Activated CD4-positive, alpha-beta T cell treated with anti-CD3 and anti-CD28 coated beads, Interleukin-2, amount 10 ng/mL, durations not matched to agents 7 days and 5 days (primary cell): ENCODE results near the gene GALNT14. TPM values are rescaled to one million over a fixed set of nuclear protein-coding genes. Genes with fewer than 3 reads are reported as not detected.

Source experiments
- CTCF ChIA-PET: fragments of 350-600 bp; sonication (Branson Sonifier 250); formaldehyde crosslinking; loops from one replicate; lab custom pipeline; 2021; ENCODE audit warnings: antibody characterized with exemption; lab: Charles Lee
- POLR2A ChIA-PET: fragments of 350-600 bp; sonication (Branson Sonifier 250); formaldehyde crosslinking; loops from one replicate; lab custom pipeline; 2021; ENCODE audit warnings: antibody characterized with exemption; lab: Charles Lee
- DNase-seq: peaks from one replicate; pipeline ENCODE4 v3.0.0-alpha.2; 2020
- H3K27ac Mint-ChIP-seq: one replicate; pipeline ENCODE4 v1.8.0; 2021; ENCODE audit warnings: mild to moderate bottlenecking, moderate library complexity, mixed read lengths
- H3K27me3 Mint-ChIP-seq: one replicate; pipeline ENCODE4 v1.8.0; 2021; ENCODE audit warnings: mixed read lengths
- H3K36me3 Mint-ChIP-seq: one replicate; pipeline ENCODE4 v1.8.0; 2021; ENCODE audit warnings: low read depth, mixed read lengths
- H3K4me1 Mint-ChIP-seq: one replicate; pipeline ENCODE4 v1.8.0; 2021; ENCODE audit warnings: mixed read lengths
- H3K4me3 Mint-ChIP-seq: one replicate; pipeline ENCODE4 v1.8.0; 2021; ENCODE audit warnings: mild to moderate bottlenecking, moderate library complexity, mixed read lengths
- H3K9me3 Mint-ChIP-seq: one replicate; pipeline ENCODE4 v1.8.0; 2021; ENCODE audit warnings: mixed read lengths
- total RNA-seq, 2 experiments: library from RNA; stranded (reverse); gene quantifications; one replicate each; pipeline ENCODE4 v1.2.3, GENCODE V29; 2021

Gene GALNT14
- total RNA-seq, 2 experiments from 2014 or later = not detected

DNA sequence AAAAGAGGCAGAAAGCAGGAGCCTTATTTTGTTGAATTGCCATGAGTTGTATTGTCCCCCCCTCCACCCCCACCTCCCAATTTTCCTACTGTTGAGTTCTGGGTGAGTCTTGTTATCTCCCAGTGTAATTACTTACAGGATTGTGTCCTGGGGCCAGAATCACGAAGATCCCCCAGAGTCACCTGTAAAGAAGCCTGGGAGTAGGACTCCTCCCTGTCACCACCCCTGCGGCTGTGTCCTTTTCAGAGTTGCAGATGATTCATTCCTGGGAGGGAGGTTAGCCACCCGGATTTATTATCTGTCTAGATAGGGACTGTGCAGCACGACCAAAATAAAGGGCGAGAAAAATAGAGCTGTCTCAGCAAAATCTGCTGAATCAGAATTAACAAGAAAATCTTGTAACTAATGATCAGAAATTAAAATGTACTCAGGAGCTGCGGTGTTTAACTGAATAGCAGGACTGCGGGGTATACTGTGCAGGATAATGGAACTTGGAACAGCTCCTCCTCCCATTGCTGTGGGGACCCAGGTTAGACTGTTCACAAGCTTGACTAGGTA lies 249.3 kb downstream of the GALNT14 start:
- ChIA-PET POLR2A (no interaction called here), CTCF (no interaction called here)
- Mint-ChIP-seq H3K9me3 (no peaks in the 10 kb centered on the region), H3K27me3 (peaks cover 15% of the 10 kb centered on the region), H3K4me1 (no peaks in the 10 kb centered on the region), H3K4me3 (no peak overlapping the region), H3K36me3 (no peaks in the 10 kb centered on the region), H3K27ac (no peak overlapping the region)
- DNase-seq = no peak

DNA sequence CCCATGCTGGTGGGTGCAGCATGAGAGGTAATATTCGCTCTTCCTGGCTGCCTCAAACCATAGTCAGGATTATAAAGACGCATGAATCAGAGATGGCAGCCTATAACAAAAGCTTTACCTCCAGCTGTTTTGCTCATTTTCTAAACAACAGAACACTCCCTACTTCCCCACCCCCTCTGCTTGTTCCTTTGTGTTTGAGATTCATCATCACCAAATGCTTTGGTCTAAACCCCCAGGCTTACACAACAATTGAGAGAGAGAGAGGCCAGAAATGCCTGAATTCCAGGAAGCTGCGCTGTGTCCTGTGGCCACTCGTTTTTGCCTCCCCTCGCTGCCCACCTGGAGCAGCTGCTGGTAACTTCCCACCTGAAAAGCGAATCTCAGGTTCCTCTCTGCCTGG lies 252.2 kb downstream of the GALNT14 start:
- Mint-ChIP-seq H3K4me1 (no peaks in the 10 kb centered on the region), H3K27ac (no peak overlapping the region), H3K9me3 (no peaks in the 10 kb centered on the region), H3K36me3 (no peaks in the 10 kb centered on the region), H3K4me3 (no peak overlapping the region), H3K27me3 (no peaks in the 10 kb centered on the region)
- DNase-seq = no peak
- POLR2A ChIA-PET = no interaction called here
- CTCF ChIA-PET = no interaction called here

DNA sequence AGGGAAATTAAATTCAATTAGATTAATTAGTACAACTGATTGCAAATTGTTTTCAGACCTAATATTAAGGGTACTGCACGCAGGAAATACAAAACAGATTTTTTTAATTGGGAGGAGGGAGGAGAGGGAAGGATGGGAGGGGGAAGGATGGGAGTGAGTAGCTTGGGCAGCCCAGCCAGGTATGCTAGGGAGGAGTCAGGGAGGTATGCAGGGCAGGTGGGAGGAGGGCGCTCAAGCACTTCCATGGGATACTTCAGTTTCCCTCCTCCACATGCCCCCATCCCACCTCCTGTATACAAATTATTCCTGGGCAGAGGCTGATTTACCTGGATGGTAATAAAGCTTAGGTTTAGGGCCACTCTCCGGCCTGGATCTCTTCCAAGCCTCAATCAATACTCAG lies 254.4 kb downstream of the GALNT14 start:
- Mint-ChIP-seq H3K9me3 (no peaks in the 10 kb centered on the region), H3K4me1 (no peaks in the 10 kb centered on the region), H3K4me3 (no peak overlapping the region), H3K27ac (no peak overlapping the region), H3K36me3 (no peaks in the 10 kb centered on the region), H3K27me3 (no peaks in the 10 kb centered on the region)
- ChIA-PET POLR2A (no interaction called here), CTCF (no interaction called here)
- no peak for DNase-seq

DNA sequence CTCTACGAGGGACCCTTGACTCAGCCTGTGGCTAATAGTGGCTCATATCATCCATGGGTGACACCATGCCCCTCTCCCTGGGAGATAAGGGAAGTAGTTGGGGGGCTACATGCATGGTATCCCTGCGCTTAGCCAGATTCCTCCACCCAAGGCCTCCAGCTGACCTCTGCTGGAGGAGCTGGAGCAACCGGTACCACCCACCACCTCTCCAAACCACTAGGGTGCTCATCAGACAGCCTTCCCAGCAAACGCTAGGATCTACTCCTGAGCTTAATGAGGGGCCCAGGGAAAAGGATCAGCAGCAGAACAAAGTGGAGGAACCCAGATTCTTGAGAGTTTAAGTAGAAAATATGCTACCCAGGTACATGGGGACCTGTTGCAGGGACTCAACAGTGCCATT lies 255.1 kb downstream of the GALNT14 start:
- no peaks in the 10 kb centered on the region for H3K4me1 Mint-ChIP-seq
- H3K27me3 Mint-ChIP-seq = no peaks in the 10 kb centered on the region
- ChIA-PET POLR2A (no interaction called here), CTCF (no interaction called here)
- no peaks in the 10 kb centered on the region for H3K9me3 Mint-ChIP-seq
- no peak for DNase-seq
- H3K27ac Mint-ChIP-seq = no peak overlapping the region
- H3K4me3 Mint-ChIP-seq = no peak overlapping the region
- no peaks in the 10 kb centered on the region for H3K36me3 Mint-ChIP-seq

DNA sequence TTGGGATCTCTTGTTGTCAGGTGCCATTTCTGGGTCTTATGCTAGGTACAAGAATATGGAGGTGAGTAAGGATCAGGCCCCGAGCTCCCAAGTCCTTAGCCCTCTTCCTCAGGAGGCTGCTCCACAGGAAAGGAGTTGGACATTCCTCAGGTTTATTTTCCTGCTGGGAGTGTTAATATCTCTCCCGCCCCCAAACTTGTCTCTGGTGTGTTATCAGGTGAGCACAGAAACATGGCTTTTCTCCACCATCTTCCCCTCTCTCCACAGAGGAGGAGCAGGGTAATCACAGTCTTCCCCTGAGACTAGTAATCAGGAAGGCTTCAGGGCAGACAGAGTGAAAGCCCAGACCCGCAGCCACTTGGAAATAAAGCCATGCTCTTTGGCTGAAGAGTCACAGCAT lies 257.7 kb downstream of the GALNT14 start:
- no peaks in the 10 kb centered on the region for H3K9me3 Mint-ChIP-seq
- CTCF ChIA-PET = no interaction called here

DNA sequence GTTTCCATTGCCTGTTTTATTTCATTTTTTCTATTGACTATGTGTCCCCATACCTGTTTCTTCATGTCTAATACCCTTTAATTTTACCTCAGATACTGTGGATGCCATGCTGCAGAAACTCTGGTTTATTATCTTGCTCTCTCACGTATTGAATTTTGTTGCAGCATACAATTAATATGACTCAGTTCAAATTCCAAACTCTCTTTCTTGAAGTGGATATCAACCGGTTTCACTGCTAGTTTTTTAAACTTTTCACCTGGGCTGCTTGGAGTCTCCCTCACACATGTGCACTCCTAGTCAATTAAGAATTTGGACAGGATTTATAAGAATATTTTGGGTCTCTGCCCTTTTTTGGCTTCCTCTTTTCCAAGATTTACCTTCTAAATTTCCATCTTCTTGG lies 260.4 kb downstream of the GALNT14 start:
- Mint-ChIP-seq H3K36me3 (no peaks in the 10 kb centered on the region), H3K4me1 (no peaks in the 10 kb centered on the region), H3K27ac (no peak overlapping the region), H3K27me3 (peaks cover 25% of the 10 kb centered on the region), H3K4me3 (no peak overlapping the region), H3K9me3 (no peaks in the 10 kb centered on the region)
- ChIA-PET POLR2A (no interaction called here), CTCF (interaction anchor here (1.1 kb wide), 1 partner anchor 23 kb away, joined by 3 read pairs; no protein-coding TSS in a partner anchor)
- DNase-seq = no peak

More for the DNA sequence above, 257.7 kb downstream of the GALNT14 start:
- POLR2A ChIA-PET = no interaction called here
- Mint-ChIP-seq H3K4me3 (no peak overlapping the region), H3K27me3 (peaks cover 14% of the 10 kb centered on the region), H3K4me1 (no peaks in the 10 kb centered on the region), H3K27ac (no peak overlapping the region), H3K36me3 (no peaks in the 10 kb centered on the region)
- no peak for DNase-seq

DNA sequence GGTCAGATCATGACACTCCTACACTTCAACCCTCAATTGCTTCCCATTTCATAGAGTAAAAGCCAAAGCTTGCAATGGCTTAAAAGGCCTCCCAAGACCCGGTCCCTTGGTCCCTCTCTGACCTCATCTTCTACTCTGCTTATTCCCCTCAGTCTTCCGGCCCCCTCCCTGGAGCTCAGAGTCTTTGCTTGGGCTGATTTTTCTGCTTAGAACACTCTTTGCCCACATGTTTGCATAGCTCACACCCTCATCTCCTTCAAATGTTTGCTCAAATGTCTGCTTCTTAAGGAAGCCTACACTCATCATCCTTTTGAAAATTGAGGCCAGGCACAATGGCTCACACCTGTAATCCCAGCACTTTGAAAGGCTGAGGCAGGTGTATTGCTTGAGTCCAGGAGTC lies 265.4 kb downstream of the GALNT14 start:
- POLR2A ChIA-PET = no interaction called here
- no peaks in the 10 kb centered on the region for H3K36me3 Mint-ChIP-seq

DNA sequence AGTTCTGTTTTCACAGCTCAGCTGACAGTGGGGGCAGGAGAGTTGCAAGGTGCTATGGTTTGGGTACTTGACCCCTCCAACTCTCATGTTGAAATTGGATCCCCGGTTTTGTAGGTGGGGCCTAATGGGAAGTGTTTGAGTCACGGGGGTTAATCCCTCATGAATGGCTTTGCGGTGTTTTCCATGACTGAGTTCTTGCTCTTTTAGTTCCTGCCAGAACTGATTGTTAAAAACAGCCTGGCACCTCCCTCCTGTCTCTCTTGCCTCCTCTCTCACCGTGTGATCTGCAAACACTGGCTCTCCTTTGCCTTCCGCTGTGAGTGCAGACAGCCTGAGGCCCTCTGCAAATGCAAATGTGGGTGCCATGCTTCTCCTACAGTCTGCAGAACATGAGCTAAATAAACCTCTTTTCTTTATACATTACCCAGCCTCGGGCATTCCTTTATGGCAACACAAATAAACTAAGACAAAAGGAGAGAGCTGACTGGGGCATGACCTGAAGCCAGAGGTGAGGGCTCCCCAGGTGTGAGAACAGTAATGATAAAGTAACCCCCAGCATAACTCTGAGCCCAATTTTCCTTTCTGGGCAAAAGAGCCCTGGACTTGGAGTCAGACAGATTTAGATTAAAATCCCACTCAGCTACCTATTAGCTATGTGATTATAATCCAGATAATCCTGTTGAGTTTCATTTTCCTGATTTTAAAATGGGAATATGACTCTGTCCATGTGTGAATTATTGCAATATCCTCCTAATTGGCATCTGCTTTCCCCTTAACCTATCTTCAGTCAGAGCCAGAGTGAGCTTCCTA lies 266.1 kb downstream of the GALNT14 start:
- POLR2A ChIA-PET = no interaction called here

More for the DNA sequence above, 265.4 kb downstream of the GALNT14 start:
- no peak overlapping the region for H3K27ac Mint-ChIP-seq
- CTCF ChIA-PET = no interaction called here
- no peaks in the 10 kb centered on the region for H3K9me3 Mint-ChIP-seq
- DNase-seq = no peak
- peaks cover 27% of the 10 kb centered on the region for H3K27me3 Mint-ChIP-seq
- no peaks in the 10 kb centered on the region for H3K4me1 Mint-ChIP-seq
- no peak overlapping the region for H3K4me3 Mint-ChIP-seq

DNA sequence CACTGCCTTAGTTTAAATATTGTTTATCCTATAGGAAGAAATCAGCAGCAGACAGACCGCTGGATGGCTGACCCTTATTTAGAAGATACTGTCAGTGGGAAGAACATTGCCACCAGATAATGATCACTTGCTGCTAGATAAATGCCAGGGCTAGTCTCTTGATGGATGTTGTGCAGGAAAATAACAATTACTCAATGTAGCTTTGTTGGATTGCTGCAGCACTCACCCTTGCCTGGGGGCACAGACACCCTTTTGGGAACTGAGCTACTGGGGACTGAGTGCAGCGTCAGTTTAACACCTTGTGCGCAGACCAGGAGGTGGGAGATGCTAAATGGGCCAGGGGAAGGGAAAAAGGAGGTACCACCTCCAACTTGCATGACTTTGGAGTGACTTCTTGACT lies 266.8 kb downstream of the GALNT14 start:
- no peak overlapping the region for H3K27ac Mint-ChIP-seq
- no peaks in the 10 kb centered on the region for H3K36me3 Mint-ChIP-seq
- DNase-seq = no peak
- no peaks in the 10 kb centered on the region for H3K9me3 Mint-ChIP-seq
- H3K27me3 Mint-ChIP-seq = peaks cover 29% of the 10 kb centered on the region
- CTCF ChIA-PET = no interaction called here
- peaks cover 6% of the 10 kb centered on the region for H3K4me1 Mint-ChIP-seq
- no peak overlapping the region for H3K4me3 Mint-ChIP-seq
- POLR2A ChIA-PET = no interaction called here

More for the DNA sequence above, 266.1 kb downstream of the GALNT14 start:
- no peak overlapping the region for H3K4me3 Mint-ChIP-seq
- peaks cover 28% of the 10 kb centered on the region for H3K27me3 Mint-ChIP-seq
- no peaks in the 10 kb centered on the region for H3K4me1 Mint-ChIP-seq
- H3K27ac Mint-ChIP-seq = no peak overlapping the region
- CTCF ChIA-PET = no interaction called here
- H3K36me3 Mint-ChIP-seq = no peaks in the 10 kb centered on the region
- no peaks in the 10 kb centered on the region for H3K9me3 Mint-ChIP-seq
- no peak for DNase-seq

DNA sequence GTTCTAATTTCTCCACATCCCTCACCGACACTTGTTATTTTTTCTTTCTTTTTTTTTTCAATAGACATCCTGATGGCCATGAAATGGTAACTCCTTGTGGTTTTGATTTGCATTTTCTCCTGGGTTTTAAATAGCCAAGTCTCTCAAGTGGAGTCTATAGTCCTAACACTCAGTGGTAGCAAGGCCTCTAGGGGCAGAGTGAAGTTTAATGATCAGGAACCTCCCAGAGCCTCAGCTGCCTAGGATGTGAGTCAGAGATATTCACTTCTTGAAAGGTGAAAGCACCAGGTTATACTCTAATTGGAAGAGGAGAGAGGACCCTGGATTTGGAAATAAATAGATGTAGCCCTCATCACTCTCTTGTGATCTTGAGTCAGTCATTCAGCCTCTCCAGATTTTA lies 268.3 kb downstream of the GALNT14 start:
- Mint-ChIP-seq H3K4me1 (peaks cover 14% of the 10 kb centered on the region), H3K27ac (no peak overlapping the region), H3K4me3 (no peak overlapping the region), H3K36me3 (no peaks in the 10 kb centered on the region), H3K27me3 (peaks cover 17% of the 10 kb centered on the region), H3K9me3 (no peaks in the 10 kb centered on the region)
- CTCF ChIA-PET = no interaction called here
- no peak for DNase-seq
- POLR2A ChIA-PET = no interaction called here

DNA sequence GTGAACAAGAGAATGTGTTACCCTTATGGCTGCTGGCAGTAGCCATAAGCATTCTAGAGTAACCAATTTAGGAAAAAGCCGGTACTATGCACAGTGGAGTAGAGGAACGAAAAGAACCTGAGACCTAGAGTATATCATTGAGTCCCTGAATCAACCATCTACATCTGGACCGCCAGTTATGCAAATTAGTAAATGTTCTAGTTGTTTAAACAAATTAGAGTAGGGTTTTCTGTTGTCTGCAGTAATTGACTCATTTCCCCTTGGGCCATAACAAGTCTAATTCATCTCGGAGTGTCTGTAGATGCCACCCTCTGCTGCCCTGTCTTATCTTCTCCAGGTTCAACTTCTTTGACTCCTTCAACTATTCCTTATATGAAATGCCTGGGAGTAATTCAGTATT lies 270.9 kb downstream of the GALNT14 start:
- no peak for DNase-seq
- no peaks in the 10 kb centered on the region for H3K36me3 Mint-ChIP-seq
- H3K4me3 Mint-ChIP-seq = no peak overlapping the region
- peaks cover 14% of the 10 kb centered on the region for H3K4me1 Mint-ChIP-seq
- ChIA-PET CTCF (no interaction called here), POLR2A (no interaction called here)
- H3K27me3 Mint-ChIP-seq = peaks cover 10% of the 10 kb centered on the region
- H3K9me3 Mint-ChIP-seq = no peaks in the 10 kb centered on the region
- no peak overlapping the region for H3K27ac Mint-ChIP-seq

DNA sequence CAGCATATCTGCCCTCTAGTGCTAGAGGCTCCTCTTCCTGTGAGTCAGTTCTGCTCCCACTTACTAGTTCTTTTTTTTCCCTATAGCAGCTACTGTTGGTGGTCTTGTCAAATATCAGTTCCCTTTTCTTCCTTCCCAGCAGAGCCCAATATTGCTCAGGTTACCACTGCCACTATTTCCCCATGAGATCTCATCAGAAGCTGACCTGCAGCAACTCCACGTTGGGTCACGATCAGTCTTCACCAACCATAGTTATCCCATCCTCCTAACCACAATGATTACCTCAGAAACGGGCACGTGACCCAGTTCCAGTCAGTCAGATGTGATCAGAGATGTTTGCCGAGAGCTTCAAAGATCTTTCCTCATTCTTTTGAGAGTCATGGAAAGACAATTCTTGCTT lies 271.3 kb downstream of the GALNT14 start:
- Mint-ChIP-seq H3K9me3 (no peaks in the 10 kb centered on the region), H3K4me3 (no peak overlapping the region)
- CTCF ChIA-PET = no interaction called here

DNA sequence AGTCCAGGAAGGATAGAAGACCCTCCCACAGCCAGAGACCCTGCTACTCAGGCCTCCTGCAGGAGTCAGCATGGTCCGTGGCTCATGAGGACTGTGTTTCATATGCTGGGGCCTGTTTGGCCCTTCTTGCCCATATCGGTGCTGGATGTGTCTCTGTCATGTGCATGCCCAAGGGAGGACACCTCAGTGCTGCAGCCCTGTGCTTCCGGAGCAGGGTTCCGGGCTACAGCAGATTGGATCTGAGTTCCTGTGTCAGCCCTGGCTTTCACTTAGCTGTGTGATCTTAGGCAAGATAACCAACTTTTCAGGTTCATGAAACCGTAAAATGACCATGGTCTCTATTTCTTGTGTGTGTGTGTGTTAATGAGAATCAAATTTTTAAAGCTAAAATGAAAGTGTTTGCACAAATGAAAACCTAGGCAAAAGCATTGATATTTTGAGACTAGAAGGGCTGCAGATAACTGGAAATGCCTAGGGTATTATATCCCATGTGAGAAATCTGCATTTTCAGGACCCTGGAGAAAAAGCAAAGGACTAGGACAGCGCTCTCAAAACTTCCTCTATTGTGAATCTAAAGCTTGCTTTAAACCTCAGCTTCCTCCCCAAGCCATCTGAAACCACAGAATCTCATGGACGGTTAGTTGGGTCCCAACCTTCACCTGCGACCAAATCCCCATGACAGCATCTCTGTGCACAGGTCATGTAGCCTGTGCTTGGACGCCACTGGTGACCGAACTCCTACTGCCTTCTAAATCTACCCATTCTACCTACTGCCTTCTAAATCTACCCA lies 272.2 kb downstream of the GALNT14 start:
- CTCF ChIA-PET = interaction anchor here (0.8 kb wide), 1 partner anchor 19 kb away, joined by 3 read pairs; no protein-coding TSS in a partner anchor
- Mint-ChIP-seq H3K27ac (no peak overlapping the region), H3K4me3 (no peak overlapping the region), H3K9me3 (no peaks in the 10 kb centered on the region), H3K4me1 (peaks cover 14% of the 10 kb centered on the region), H3K27me3 (peaks cover 10% of the 10 kb centered on the region), H3K36me3 (no peaks in the 10 kb centered on the region)
- DNase-seq = no peak
- POLR2A ChIA-PET = no interaction called here

More for the DNA sequence above, 271.3 kb downstream of the GALNT14 start:
- peaks cover 14% of the 10 kb centered on the region for H3K4me1 Mint-ChIP-seq
- no peak overlapping the region for H3K27ac Mint-ChIP-seq
- H3K36me3 Mint-ChIP-seq = no peaks in the 10 kb centered on the region
- DNase-seq = no peak
- peaks cover 10% of the 10 kb centered on the region for H3K27me3 Mint-ChIP-seq
- POLR2A ChIA-PET = no interaction called here
